Stimulated activated naive CD4-positive, alpha-beta T cell treated with Interleukin-2 at 50 U/mL for 16 hours (primary cell): ENCODE results near the gene VCL.
"Not testable (repeated sequence)": the region's sequence is repeated elsewhere in the genome, so short reads cannot be mapped to it uniquely, and the experiment has no call there.

Source experiments
- DNase-seq: peaks from one replicate; lab custom pipeline; 2025; lab: John Stamatoyannopoulos, UW

Gene VCL

GRCh38 chr10:73971636-73972354 is 26.1 kb upstream of the VCL start:
- DNase-seq: no peak

- no peak for DNase-seq
Measured at GRCh38 chr10:73973427-73973826, 24.5 kb upstream of the VCL start.

- DNase-seq: no peak
Measured at GRCh38 chr10:73974309-73974946, 23.5 kb upstream of the VCL start.

GRCh38 chr10:73975388-73975787 is 22.5 kb upstream of the VCL start:
- DNase-seq: no peak

- DNase-seq: no peak
Measured at GRCh38 chr10:73979141-73979808, 18.6 kb upstream of the VCL start.

GRCh38 chr10:73979809-73980433 is 18.0 kb upstream of the VCL start:
- no peak for DNase-seq

GRCh38 chr10:73981812-73982211 is 16.1 kb upstream of the VCL start:
- DNase-seq: no peak

- DNase-seq: no peak
Measured at GRCh38 chr10:73983096-73984047, 14.5 kb upstream of the VCL start.

- no peak for DNase-seq
Measured at GRCh38 chr10:73989594-73990150, 8.2 kb upstream of the VCL start.

GRCh38 chr10:73991203-73991883 is 6.6 kb upstream of the VCL start:
- DNase-seq: no peak

GRCh38 chr10:73991884-73992245 is 6.1 kb upstream of the VCL start:
- DNase-seq: peak; percentile 75

GRCh38 chr10:73992899-73993788 is 4.8 kb upstream of the VCL start:
- DNase-seq: no peak

- DNase-seq: no peak
Measured at GRCh38 chr10:73995035-73995358, 2.9 kb upstream of the VCL start.

GRCh38 chr10:73997461-73997786 is 492 bp upstream of the VCL start:
- DNase-seq: peak; percentile 83

- no peak for DNase-seq
Measured at GRCh38 chr10:73998623-73998928, 660 bp downstream of the VCL start.

GRCh38 chr10:73998929-73999691 is 1.2 kb downstream of the VCL start:
- DNase-seq: no peak

GRCh38 chr10:73999703-74000102 is 1.8 kb downstream of the VCL start:
- no peak for DNase-seq

GRCh38 chr10:74000244-74000643 is 2.3 kb downstream of the VCL start:
- DNase-seq: not testable (repeated sequence)

GRCh38 chr10:74000892-74001669 is 3.2 kb downstream of the VCL start:
- DNase-seq: no peak
